GM12892 (cell line): ENCODE results near the gene SLC6A2.

Experiments used
- POLR2A ChIP-seq: IDR thresholded peaks from 2 replicates; pipeline ENCODE4 v1.6.1; 2011; ENCODE audit warnings: low read depth, low read length, control low read depth
- TAF1 ChIP-seq: IDR thresholded peaks from 2 replicates; pipeline ENCODE4 v1.6.1; 2011; ENCODE audit warnings: low read depth, mild to moderate bottlenecking, control low read depth, low read length, borderline replicate concordance

GRCh38 chr16:55699616-55700015 lies 43.8 kb downstream of the SLC6A2 start:
- no peak for TF ChIP-seq POLR2A
- no peak for TF ChIP-seq TAF1
